ENCODE measurements around the gene RPSA.
A peak's percentile ranks its signal among the peaks of the same experiment; 100 is the strongest.
"Not testable (repeated sequence)": the region's sequence is repeated elsewhere in the genome, so short reads cannot be mapped to it uniquely, and the experiment has no call there.

RPSA gene

GRCh38 chr3:39406368-39407258 lies at the start of gene RPSA:
TSS of gene RPSA (plus strand) at chr3:39406720. CDS start at chr3:39407654, 934 bp downstream.
- FAIRE-seq, result peak; percentile 94

GRCh38 chr3:39358333-39358732 lies 48.2 kb upstream of the RPSA start:
- no peak for FAIRE-seq

GRCh38 chr3:39361252-39361927 lies 45.1 kb upstream of the RPSA start:
- FAIRE-seq, result no peak

- no peak for FAIRE-seq
Measured at GRCh38 chr3:39362192-39362591, 44.3 kb upstream of the RPSA start.

GRCh38 chr3:39362812-39363211 lies 43.7 kb upstream of the RPSA start:
- FAIRE-seq, result no peak

- not testable (repeated sequence) for FAIRE-seq
Measured at GRCh38 chr3:39370450-39370849, 36.1 kb upstream of the RPSA start.

- no peak for FAIRE-seq
Measured at GRCh38 chr3:39372833-39373232, 33.7 kb upstream of the RPSA start.

GRCh38 chr3:39376959-39377634 lies 29.4 kb upstream of the RPSA start:
- FAIRE-seq, result no peak

- no peak for FAIRE-seq
Measured at GRCh38 chr3:39378088-39378487, 28.4 kb upstream of the RPSA start.

- no peak for FAIRE-seq
Measured at GRCh38 chr3:39378957-39379777, 27.4 kb upstream of the RPSA start.

GRCh38 chr3:39379778-39380155 lies 26.8 kb upstream of the RPSA start:
- no peak for FAIRE-seq

GRCh38 chr3:39381432-39381831 lies 25.1 kb upstream of the RPSA start:
- no peak for FAIRE-seq

- no peak for FAIRE-seq
Measured at GRCh38 chr3:39383045-39383880, 23.3 kb upstream of the RPSA start, which contains the start of gene SLC25A38. TSS of gene SLC25A38 (plus strand) at chr3:39383370. CDS start at chr3:39383725, 355 bp downstream.

GRCh38 chr3:39383881-39384664 lies 22.4 kb upstream of the RPSA start:
- FAIRE-seq, result no peak

GRCh38 chr3:39384665-39385000 lies 21.9 kb upstream of the RPSA start:
- no peak for FAIRE-seq

- FAIRE-seq, result no peak
Measured at GRCh38 chr3:39385456-39386090, 20.9 kb upstream of the RPSA start.

GRCh38 chr3:39386318-39386717 lies 20.2 kb upstream of the RPSA start:
- FAIRE-seq, result no peak

GRCh38 chr3:39387411-39387975 lies 19.0 kb upstream of the RPSA start:
- no peak for FAIRE-seq

- FAIRE-seq, result no peak
Measured at GRCh38 chr3:39388153-39388552, 18.4 kb upstream of the RPSA start.

- FAIRE-seq, result no peak
Measured at GRCh38 chr3:39388741-39389248, 17.7 kb upstream of the RPSA start.
